ENCODE results near the gene COL21A1.
A peak's percentile ranks its signal among the peaks of the same experiment; 100 is the strongest.

Gene COL21A1

GRCh38 chr6:56193846-56194245, 53.5 kb downstream of the COL21A1 start:
- H2AK5ac ChIP-seq (ENCODE audit: low read length, severe bottlenecking), result no peak overlapping the region
- no peak overlapping the region for H3K4ac ChIP-seq (ENCODE audit: low read depth in 1 of 2, low read length in 2 of 2)
- no peaks in the 10 kb centered on the region for H3K4me1 ChIP-seq (ENCODE audit: control insufficient read depth, insufficient read depth, low read depth, low read length)
- peak overlapping the region in 1 of 2 experiments; percentile 24 for H3K18ac ChIP-seq (ENCODE audit: low read depth in 1 of 2, low read length in 2 of 2)
- no peak overlapping the region for H2BK120ac ChIP-seq (ENCODE audit: low read depth, low read length)
- no peak overlapping the region for H3K14ac ChIP-seq (ENCODE audit: low read length in 2 of 2)
- WGBS, result 80% methylated on average over 4 of the region's 5 CpGs
- no peak overlapping the region for H4K91ac ChIP-seq (ENCODE audit: low read length)
- no peak overlapping the region for H2BK15ac ChIP-seq (ENCODE audit: low read depth, poor library complexity, severe bottlenecking)
- no peak overlapping the region for H3K27ac ChIP-seq (ENCODE audit: low read length, poor library complexity, severe bottlenecking)
- peak; percentile 38 for DNase-seq
- no peaks in the 10 kb centered on the region for H3K36me3 ChIP-seq (ENCODE audit: control insufficient read depth in 1 of 2, insufficient read depth in 2 of 2, low read depth in 1 of 2, low read length in 2 of 2)
- H4K8ac ChIP-seq (ENCODE audit: low read length), result no peak overlapping the region
- H2AFZ ChIP-seq (ENCODE audit: low read depth, low read length), result no peak overlapping the region
- H3K4me3 ChIP-seq (ENCODE audit: insufficient read depth in 1 of 2, low read depth in 1 of 2, low read length in 2 of 2), result no peak overlapping the region
- H2BK12ac ChIP-seq (ENCODE audit: low read length in 2 of 2), result peak overlapping the region in 1 of 2 experiments; percentile 39
- H2BK5ac ChIP-seq (ENCODE audit: low read depth, low read length, poor library complexity, severe bottlenecking), result no peak overlapping the region
- no peaks in the 10 kb centered on the region for H3K27me3 ChIP-seq (ENCODE audit: control insufficient read depth in 1 of 2, insufficient read depth in 1 of 2, low read length in 2 of 2)
- no peak overlapping the region for H3K23ac ChIP-seq (ENCODE audit: low read length in 2 of 2)
- H3K4me2 ChIP-seq (ENCODE audit: low read length, poor library complexity, severe bottlenecking), result no peak overlapping the region
- peaks cover 19% of the 10 kb centered on the region for H3K9me3 ChIP-seq (ENCODE audit: control insufficient read depth, low read length)
- no peaks in the 10 kb centered on the region for H3K79me1 ChIP-seq (replicated peaks; ENCODE audit: low read length, poor library complexity, severe bottlenecking)
- no peak overlapping the region for H3K9ac ChIP-seq (ENCODE audit: low read length)

- H3K9me3 ChIP-seq (ENCODE audit: control insufficient read depth, low read length), result peaks cover 6% of the 10 kb centered on the region
- H3K27me3 ChIP-seq (ENCODE audit: control insufficient read depth in 1 of 2, insufficient read depth in 1 of 2, low read length in 2 of 2), result no peaks in the 10 kb centered on the region
- DNase-seq, result no peak
- H3K4ac ChIP-seq (ENCODE audit: low read depth in 1 of 2, low read length in 2 of 2), result no peak overlapping the region
- no peak overlapping the region for H3K4me2 ChIP-seq (ENCODE audit: low read length, poor library complexity, severe bottlenecking)
- H3K14ac ChIP-seq (ENCODE audit: low read length in 2 of 2), result no peak overlapping the region
- 91% methylated on average over 9 of the region's 9 CpGs for WGBS
- no peaks in the 10 kb centered on the region for H3K79me1 ChIP-seq (replicated peaks; ENCODE audit: low read length, poor library complexity, severe bottlenecking)
- H3K4me1 ChIP-seq (ENCODE audit: control insufficient read depth, insufficient read depth, low read depth, low read length), result no peaks in the 10 kb centered on the region
- H4K8ac ChIP-seq (ENCODE audit: low read length), result no peak overlapping the region
- no peak overlapping the region for H2BK120ac ChIP-seq (ENCODE audit: low read depth, low read length)
- H3K9ac ChIP-seq (ENCODE audit: low read length), result no peak overlapping the region
- H3K4me3 ChIP-seq (ENCODE audit: insufficient read depth in 1 of 2, low read depth in 1 of 2, low read length in 2 of 2), result no peak overlapping the region
- H2BK5ac ChIP-seq (ENCODE audit: low read depth, low read length, poor library complexity, severe bottlenecking), result no peak overlapping the region
- no peak overlapping the region for H3K18ac ChIP-seq (ENCODE audit: low read depth in 1 of 2, low read length in 2 of 2)
- H2AFZ ChIP-seq (ENCODE audit: low read depth, low read length), result no peak overlapping the region
- no peak overlapping the region for H3K23ac ChIP-seq (ENCODE audit: low read length in 2 of 2)
- no peak overlapping the region for H4K91ac ChIP-seq (ENCODE audit: low read length)
- no peak overlapping the region for H2AK5ac ChIP-seq (ENCODE audit: low read length, severe bottlenecking)
- H2BK15ac ChIP-seq (ENCODE audit: low read depth, poor library complexity, severe bottlenecking), result no peak overlapping the region
- H3K27ac ChIP-seq (ENCODE audit: low read length, poor library complexity, severe bottlenecking), result no peak overlapping the region
- no peaks in the 10 kb centered on the region for H3K36me3 ChIP-seq (ENCODE audit: control insufficient read depth in 1 of 2, insufficient read depth in 2 of 2, low read depth in 1 of 2, low read length in 2 of 2)
- no peak overlapping the region for H2BK12ac ChIP-seq (ENCODE audit: low read length in 2 of 2)
Measured at GRCh38 chr6:56188429-56188828, 59.0 kb downstream of the COL21A1 start.

GRCh38 chr6:56187686-56188085, 59.7 kb downstream of the COL21A1 start:
- no peak for DNase-seq
- H3K36me3 ChIP-seq (ENCODE audit: control insufficient read depth in 1 of 2, insufficient read depth in 2 of 2, low read depth in 1 of 2, low read length in 2 of 2), result no peaks in the 10 kb centered on the region
- H2BK120ac ChIP-seq (ENCODE audit: low read depth, low read length), result no peak overlapping the region
- H3K9me3 ChIP-seq (ENCODE audit: control insufficient read depth, low read length), result peaks cover 6% of the 10 kb centered on the region
- no peak overlapping the region for H3K27ac ChIP-seq (ENCODE audit: low read length, poor library complexity, severe bottlenecking)
- no peak overlapping the region for H2BK15ac ChIP-seq (ENCODE audit: low read depth, poor library complexity, severe bottlenecking)
- H3K23ac ChIP-seq (ENCODE audit: low read length in 2 of 2), result no peak overlapping the region
- H2AK5ac ChIP-seq (ENCODE audit: low read length, severe bottlenecking), result no peak overlapping the region
- H4K8ac ChIP-seq (ENCODE audit: low read length), result no peak overlapping the region
- H3K14ac ChIP-seq (ENCODE audit: low read length in 2 of 2), result no peak overlapping the region
- H2AFZ ChIP-seq (ENCODE audit: low read depth, low read length), result no peak overlapping the region
- no peak overlapping the region for H2BK5ac ChIP-seq (ENCODE audit: low read depth, low read length, poor library complexity, severe bottlenecking)
- no peak overlapping the region for H3K4ac ChIP-seq (ENCODE audit: low read depth in 1 of 2, low read length in 2 of 2)
- H3K27me3 ChIP-seq (ENCODE audit: control insufficient read depth in 1 of 2, insufficient read depth in 1 of 2, low read length in 2 of 2), result no peaks in the 10 kb centered on the region
- no peak overlapping the region for H3K18ac ChIP-seq (ENCODE audit: low read depth in 1 of 2, low read length in 2 of 2)
- H3K79me1 ChIP-seq (replicated peaks; ENCODE audit: low read length, poor library complexity, severe bottlenecking), result no peaks in the 10 kb centered on the region
- no peak overlapping the region for H3K4me3 ChIP-seq (ENCODE audit: insufficient read depth in 1 of 2, low read depth in 1 of 2, low read length in 2 of 2)
- H3K4me1 ChIP-seq (ENCODE audit: control insufficient read depth, insufficient read depth, low read depth, low read length), result no peaks in the 10 kb centered on the region
- H3K9ac ChIP-seq (ENCODE audit: low read length), result no peak overlapping the region
- H4K91ac ChIP-seq (ENCODE audit: low read length), result no peak overlapping the region
- no peak overlapping the region for H2BK12ac ChIP-seq (ENCODE audit: low read length in 2 of 2)
- no peak overlapping the region for H3K4me2 ChIP-seq (ENCODE audit: low read length, poor library complexity, severe bottlenecking)

DNA sequence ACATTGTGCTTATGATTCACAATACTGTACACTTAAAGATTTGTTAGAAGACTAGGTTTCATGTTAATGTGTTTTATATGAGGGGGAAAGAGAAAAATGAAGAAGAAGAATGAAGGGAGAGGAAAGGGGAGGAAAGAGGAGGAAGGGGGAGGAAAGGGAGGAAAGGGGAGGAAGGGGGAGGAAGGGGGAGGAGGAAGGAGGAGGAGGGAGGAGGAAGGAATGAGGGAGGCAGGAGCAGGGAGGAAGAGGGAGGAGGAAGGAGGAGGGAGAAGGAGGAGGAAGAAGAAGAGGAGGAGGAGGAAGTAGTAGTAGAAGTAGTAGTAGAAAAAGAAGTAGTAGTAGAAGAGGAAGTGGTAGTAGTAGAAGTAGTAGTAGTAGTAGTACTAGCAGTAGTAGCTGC, 70.6 kb downstream of the COL21A1 start:
- Histone ChIP-seq H3K9ac (ENCODE audit: low read length) (no peak overlapping the region), H2AFZ (ENCODE audit: low read depth, low read length) (no peak overlapping the region), H3K18ac (ENCODE audit: low read depth in 1 of 2, low read length in 2 of 2) (no peak overlapping the region), H3K23ac (ENCODE audit: low read length in 2 of 2) (no peak overlapping the region), H2BK12ac (ENCODE audit: low read length in 2 of 2) (no peak overlapping the region), H3K36me3 (ENCODE audit: control insufficient read depth in 1 of 2, insufficient read depth in 2 of 2, low read depth in 1 of 2, low read length in 2 of 2) (no peaks in the 10 kb centered on the region), H4K8ac (ENCODE audit: low read length) (no peak overlapping the region), H3K4me2 (ENCODE audit: low read length, poor library complexity, severe bottlenecking) (no peak overlapping the region), H3K4ac (ENCODE audit: low read depth in 1 of 2, low read length in 2 of 2) (no peak overlapping the region), H2BK15ac (ENCODE audit: low read depth, poor library complexity, severe bottlenecking) (no peak overlapping the region), H3K27ac (ENCODE audit: low read length, poor library complexity, severe bottlenecking) (no peak overlapping the region), H3K79me1 (replicated peaks; ENCODE audit: low read length, poor library complexity, severe bottlenecking) (no peaks in the 10 kb centered on the region), H3K4me1 (ENCODE audit: control insufficient read depth, insufficient read depth, low read depth, low read length) (no peaks in the 10 kb centered on the region), H2AK5ac (ENCODE audit: low read length, severe bottlenecking) (no peak overlapping the region), H2BK5ac (ENCODE audit: low read depth, low read length, poor library complexity, severe bottlenecking) (no peak overlapping the region), H3K27me3 (ENCODE audit: control insufficient read depth in 1 of 2, insufficient read depth in 1 of 2, low read length in 2 of 2) (no peaks in the 10 kb centered on the region), H3K9me3 (ENCODE audit: control insufficient read depth, low read length) (peaks cover 60% of the 10 kb centered on the region), H4K91ac (ENCODE audit: low read length) (no peak overlapping the region), H3K14ac (ENCODE audit: low read length in 2 of 2) (no peak overlapping the region), H2BK120ac (ENCODE audit: low read depth, low read length) (no peak overlapping the region), H3K4me3 (ENCODE audit: insufficient read depth in 1 of 2, low read depth in 1 of 2, low read length in 2 of 2) (no peak overlapping the region)
- no peak for DNase-seq
